ENCODE measurements around the gene CTSS. TPM values are rescaled to one million over a fixed set of nuclear protein-coding genes. Genes with fewer than 3 reads are reported as not detected.

CTSS gene
- 100 to 1,000 TPM; 235 to 454 (median 330) TPM for total RNA-seq

GRCh38 chr1:150765296-150765976, at the start of gene CTSS:
TSS of gene CTSS (minus strand) at chr1:150765778. CDS start at chr1:150764763, 1,015 bp downstream.
- DNase-seq: no peak
- WGBS, 2 donors (ENCODE audit: low coverage in 1 of 2): 4 to 7% methylated on average over 4 of the region's 4 CpGs
- H3K36me3 ChIP-seq: no peaks in the 10 kb centered on the region
- TF ChIP-seq POLR2AphosphoS5 (IDR thresholded peaks at IDR 0.05): peak; percentile 23 to 82 (median 70)
- no peak for TF ChIP-seq CTCF (IDR thresholded peaks at IDR 0.05)
- TF ChIP-seq EP300 (IDR thresholded peaks at IDR 0.05; ENCODE audit: low read depth): no peak
- TF ChIP-seq POLR2A (IDR thresholded peaks at IDR 0.05): peak; percentile 71
- H3K9me3 ChIP-seq: no peaks in the 10 kb centered on the region
- peak within 1 kb of the TSS; percentile 20 to 61 (median 38) for H3K4me3 ChIP-seq
- intact Hi-C loops (cut with DNase I; ENCODE audit: low total_unique reads) (no loop called here), in situ Hi-C loops (cut with MboI; ENCODE audit: low pct_ligation_motif_present in 1 of 4, low pct_unique_long_range_greater_than_20kb in 1 of 4, low sequenced_read_pairs in 3 of 4) (no loop called here)
- H3K4me1 ChIP-seq: peaks cover 0 to 25% (median 14%) of the 10 kb centered on the region in 4 donors
- no peaks in the 10 kb centered on the region for H3K27me3 ChIP-seq
- H3K27ac ChIP-seq: peak within 1 kb of the TSS; percentile 80 to 92 (median 85)

GRCh38 chr1:150813028-150813707, 47.6 kb upstream of the CTSS start:
- Histone ChIP-seq H3K4me3 (no peak overlapping the region), H3K36me3 (peaks cover 0 to 65% (median 28%) of the 10 kb centered on the region in 4 donors), H3K4me1 (peaks cover 0 to 34% (median 9%) of the 10 kb centered on the region in 4 donors), H3K27me3 (no peaks in the 10 kb centered on the region), H3K9me3 (no peaks in the 10 kb centered on the region), H3K27ac (no peak overlapping the region)
- TF ChIP-seq POLR2A (IDR thresholded peaks at IDR 0.05): no peak
- peak in 1 of 3 donors; percentile 9 for TF ChIP-seq POLR2AphosphoS5 (IDR thresholded peaks at IDR 0.05)
- peak; percentile 53 to 87 (median 77) for TF ChIP-seq CTCF (IDR thresholded peaks at IDR 0.05)
- TF ChIP-seq EP300 (IDR thresholded peaks at IDR 0.05; ENCODE audit: low read depth): no peak
- in situ Hi-C loops (cut with MboI; ENCODE audit: low pct_ligation_motif_present in 1 of 4, low pct_unique_long_range_greater_than_20kb in 1 of 4, low sequenced_read_pairs in 3 of 4) (loop anchor here in 1 of 4 donors (25.0 kb wide), 1 partner anchor 176 kb away; the partner anchor contains the start of gene ENSA), intact Hi-C loops (cut with DNase I; ENCODE audit: low total_unique reads) (no loop called here)
- 45 to 65% methylated on average over 4 to 5 of the region's 5 CpGs for WGBS, 2 donors (ENCODE audit: low coverage in 1 of 2)
- DNase-seq: peak; percentile 80

DNA sequence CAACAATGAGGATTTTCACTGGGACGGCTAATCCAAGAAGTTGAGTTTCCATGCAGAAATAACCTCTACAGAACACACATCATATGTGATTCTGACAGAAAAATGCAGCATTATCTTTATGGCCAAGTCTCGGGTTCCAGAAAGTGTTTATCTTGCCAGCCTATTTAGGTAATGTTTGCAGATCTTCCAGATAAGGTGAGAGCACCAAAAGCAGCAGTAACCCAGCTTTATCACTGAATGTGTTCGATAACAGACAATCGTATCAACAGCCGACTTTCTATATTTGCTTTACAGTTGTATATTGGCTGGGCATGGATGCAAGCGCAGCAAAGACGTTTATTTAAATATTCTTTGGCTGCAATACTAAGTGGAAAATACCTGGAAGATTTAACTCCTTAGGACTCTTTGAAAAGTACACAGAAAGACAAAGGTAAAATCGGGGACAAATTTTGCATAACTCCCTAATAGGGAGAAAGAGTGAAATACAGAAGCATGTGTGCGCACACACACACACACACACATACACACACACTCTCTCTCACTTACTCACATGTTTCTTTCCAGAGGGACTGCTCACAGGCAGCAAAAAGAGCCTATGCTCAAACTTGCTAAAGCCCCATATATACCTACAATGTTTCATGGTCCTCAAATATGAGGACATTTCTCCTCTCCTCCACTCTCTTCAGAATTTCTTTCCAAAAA, 45.5 kb upstream of the CTSS start:
- in situ Hi-C loops (cut with MboI; ENCODE audit: low pct_ligation_motif_present in 1 of 4, low pct_unique_long_range_greater_than_20kb in 1 of 4, low sequenced_read_pairs in 3 of 4): loop anchor here in 1 of 4 donors (25.0 kb wide), 1 partner anchor 174 kb away; the partner anchor contains the start of gene ENSA
- peaks cover 0 to 45% (median 16%) of the 10 kb centered on the region in 4 donors for H3K36me3 ChIP-seq
- WGBS, 2 donors (ENCODE audit: low coverage in 1 of 2): 19 to 49% methylated on average over 4 to 9 of the region's 9 CpGs

More for the DNA sequence above, 45.5 kb upstream of the CTSS start:
- peaks cover 0 to 47% (median 12%) of the 10 kb centered on the region in 4 donors for H3K4me1 ChIP-seq
- intact Hi-C loops (cut with DNase I; ENCODE audit: low total_unique reads): no loop called here
- no peak for TF ChIP-seq CTCF (IDR thresholded peaks at IDR 0.05)
- no peak for TF ChIP-seq POLR2A (IDR thresholded peaks at IDR 0.05)
- TF ChIP-seq POLR2AphosphoS5 (IDR thresholded peaks at IDR 0.05): no peak
- TF ChIP-seq EP300 (IDR thresholded peaks at IDR 0.05; ENCODE audit: low read depth): no peak
- no peak for DNase-seq
- H3K4me3 ChIP-seq: no peak overlapping the region
- no peaks in the 10 kb centered on the region for H3K27me3 ChIP-seq
- H3K27ac ChIP-seq: peak overlapping the region in 3 of 4 donors; percentile 27 to 49 (median 42)
- H3K9me3 ChIP-seq: no peaks in the 10 kb centered on the region
